Measurements from ENCODE around the gene CIAO1.
"Not testable (repeated sequence)": the region's sequence is repeated elsewhere in the genome, so short reads cannot be mapped to it uniquely, and the experiment has no call there.

The CIAO1 gene

DNA sequence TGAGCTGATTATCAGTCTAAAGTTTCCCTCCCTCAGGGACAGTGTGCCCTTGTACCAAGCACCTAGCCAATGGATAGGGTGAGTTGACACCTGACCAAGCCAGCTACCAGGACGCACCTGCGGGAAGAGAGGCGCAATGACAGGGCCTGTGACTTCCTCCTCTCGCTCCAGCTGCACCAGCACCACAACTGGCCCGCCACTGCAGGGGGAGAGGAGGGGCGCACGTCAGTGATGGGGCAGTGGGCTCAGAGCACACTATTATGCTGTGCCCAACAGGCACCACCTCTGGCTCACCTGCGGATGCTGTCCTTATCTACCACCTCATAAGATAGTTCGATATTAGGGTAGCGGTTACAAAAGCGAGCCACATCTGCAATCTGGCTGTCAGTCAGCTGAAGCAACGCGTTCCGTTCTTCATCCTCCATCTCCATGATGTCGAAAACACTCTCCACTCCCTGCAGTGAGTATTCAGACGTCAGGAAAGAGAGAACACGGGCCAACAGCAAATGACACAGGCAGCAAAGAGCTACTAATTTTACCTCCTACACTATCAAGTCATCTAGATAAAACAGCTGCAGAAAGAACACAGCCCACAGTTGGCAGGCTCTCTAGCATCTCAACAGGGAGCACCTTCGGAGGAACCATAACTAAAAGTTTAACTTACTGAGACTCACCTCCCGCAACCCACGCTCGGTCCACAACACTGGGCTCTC, 10.9 kb downstream of the CIAO1 start:
- DNase-seq (ENCODE audit: low read depth) = no peak

DNA sequence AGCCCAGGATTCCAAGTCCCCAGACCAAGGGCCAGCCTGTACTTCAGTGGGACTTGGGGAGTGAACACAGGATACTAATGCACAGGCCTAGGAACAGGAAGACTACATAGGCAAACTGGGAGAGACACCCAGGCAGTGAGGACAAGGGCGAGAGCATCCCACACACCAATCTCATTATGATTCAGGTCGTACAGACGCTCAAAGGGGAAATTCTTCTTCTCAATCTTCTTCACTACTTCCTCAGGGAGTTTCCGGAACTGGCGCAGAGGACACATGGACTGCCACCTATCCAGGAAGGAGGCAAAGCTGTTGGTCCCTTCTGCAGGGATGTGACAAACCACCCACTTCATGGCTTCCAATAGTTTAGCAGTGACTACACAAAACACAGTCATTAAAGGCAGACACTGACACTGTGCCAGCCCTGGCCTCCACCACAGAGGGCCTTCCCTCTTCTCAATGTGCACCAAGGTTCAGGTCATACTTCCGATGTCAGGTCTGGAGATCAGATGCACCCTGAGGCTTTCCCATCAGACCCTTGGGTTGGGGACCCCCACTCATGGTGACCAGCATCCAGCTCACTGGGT, 21.3 kb downstream of the CIAO1 start:
- DNase-seq (ENCODE audit: low read depth) = no peak

DNA sequence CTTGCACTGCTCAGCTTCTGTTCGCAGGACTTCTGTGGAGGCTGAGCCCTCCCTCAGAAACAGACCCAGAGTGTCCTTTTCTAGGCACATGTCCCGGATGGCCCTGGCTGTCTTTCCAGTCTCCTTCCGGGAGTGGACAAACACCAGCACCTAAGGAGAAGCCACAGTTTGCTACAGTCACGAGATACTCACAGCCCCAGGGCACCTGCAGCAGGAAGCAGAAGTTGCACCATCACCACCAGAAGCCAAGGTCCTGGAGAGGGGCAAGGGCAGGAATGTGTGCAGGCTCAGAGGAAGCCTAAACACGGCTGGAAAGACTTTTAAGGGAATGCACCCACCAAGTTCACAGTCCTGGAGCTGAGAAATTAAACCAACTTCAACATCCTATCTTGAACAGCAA, 25.7 kb downstream of the CIAO1 start:
- no peak for DNase-seq (ENCODE audit: low read depth)

DNA sequence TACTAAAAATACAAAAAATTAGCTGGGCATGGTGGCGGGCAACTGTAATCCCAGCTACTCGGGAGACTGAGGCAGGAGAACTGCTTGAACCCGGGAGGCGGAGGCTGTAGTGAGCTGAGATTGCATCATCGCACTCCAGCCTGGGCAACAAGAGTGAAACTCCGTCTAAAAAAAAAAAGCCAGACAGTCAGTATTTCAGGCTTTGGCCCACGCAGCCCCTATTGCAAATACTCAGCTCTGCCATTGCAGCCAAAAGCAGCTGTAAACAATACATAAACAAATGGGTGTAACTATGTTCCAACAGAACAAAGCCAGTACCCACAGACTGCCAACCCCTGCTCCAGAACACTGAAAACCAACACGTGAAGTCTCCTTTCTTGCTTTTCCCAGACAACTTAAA, 28.2 kb downstream of the CIAO1 start:
- not testable (repeated sequence) for DNase-seq (ENCODE audit: low read depth)

DNA sequence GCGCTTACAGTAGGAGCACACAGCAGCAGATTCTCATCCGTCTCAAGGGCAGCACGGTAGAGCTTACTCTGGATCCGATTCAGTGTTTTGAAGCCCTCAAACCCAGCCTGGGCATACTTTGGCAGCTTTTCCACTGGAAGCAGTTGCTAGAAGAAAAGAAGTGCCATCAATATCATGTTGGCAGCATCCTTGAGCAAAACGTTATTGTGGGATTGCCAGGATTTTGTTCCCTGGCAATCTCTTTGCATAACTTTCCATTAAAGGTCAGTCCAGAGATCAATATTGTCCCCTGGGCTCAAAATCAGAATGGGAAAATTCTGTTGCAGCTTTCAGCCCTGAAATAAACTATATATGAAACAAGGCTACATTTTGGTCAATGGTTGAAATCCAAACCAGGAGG, 30.9 kb downstream of the CIAO1 start:
- no peak for DNase-seq (ENCODE audit: low read depth)

DNA sequence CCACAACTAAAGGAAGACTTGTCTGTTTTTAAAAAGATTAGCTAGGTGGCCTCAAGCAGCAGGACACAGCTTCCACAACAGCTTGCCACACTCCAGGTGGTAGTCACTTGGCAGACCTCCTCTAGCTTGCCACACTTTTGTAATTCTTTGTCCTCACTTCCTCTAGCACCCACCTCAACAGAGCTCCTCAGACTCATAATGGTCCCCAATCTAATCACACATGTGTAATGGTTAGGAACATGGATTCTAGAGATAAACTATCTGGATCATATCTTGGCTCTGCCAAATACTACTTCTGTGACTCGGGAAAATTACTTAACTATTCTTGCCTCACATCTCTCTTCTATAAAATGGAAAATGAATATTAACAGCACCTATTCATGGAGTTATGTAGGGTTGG, 35.8 kb downstream of the CIAO1 start:
- DNase-seq (ENCODE audit: low read depth) = no peak

DNA sequence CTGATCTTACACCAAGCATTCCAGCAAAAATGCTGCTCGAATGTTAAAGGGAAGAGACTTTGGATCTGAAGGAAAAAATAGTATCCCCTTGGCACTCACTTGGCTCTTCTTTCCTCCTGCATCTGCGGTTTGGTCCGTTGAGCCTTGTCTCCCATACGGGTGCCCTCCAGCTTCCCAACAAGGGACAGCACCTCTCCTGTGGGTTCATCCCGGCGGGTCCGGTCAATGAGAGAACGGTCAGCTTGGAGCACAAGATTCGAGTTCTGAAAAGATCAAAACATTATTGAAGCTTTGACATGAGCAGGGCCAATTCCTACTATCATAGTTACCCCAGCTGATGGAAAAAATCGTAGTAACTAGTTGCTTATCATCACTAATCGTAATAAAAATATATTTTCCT, 38.6 kb downstream of the CIAO1 start:
- no peak for DNase-seq (ENCODE audit: low read depth)

DNA sequence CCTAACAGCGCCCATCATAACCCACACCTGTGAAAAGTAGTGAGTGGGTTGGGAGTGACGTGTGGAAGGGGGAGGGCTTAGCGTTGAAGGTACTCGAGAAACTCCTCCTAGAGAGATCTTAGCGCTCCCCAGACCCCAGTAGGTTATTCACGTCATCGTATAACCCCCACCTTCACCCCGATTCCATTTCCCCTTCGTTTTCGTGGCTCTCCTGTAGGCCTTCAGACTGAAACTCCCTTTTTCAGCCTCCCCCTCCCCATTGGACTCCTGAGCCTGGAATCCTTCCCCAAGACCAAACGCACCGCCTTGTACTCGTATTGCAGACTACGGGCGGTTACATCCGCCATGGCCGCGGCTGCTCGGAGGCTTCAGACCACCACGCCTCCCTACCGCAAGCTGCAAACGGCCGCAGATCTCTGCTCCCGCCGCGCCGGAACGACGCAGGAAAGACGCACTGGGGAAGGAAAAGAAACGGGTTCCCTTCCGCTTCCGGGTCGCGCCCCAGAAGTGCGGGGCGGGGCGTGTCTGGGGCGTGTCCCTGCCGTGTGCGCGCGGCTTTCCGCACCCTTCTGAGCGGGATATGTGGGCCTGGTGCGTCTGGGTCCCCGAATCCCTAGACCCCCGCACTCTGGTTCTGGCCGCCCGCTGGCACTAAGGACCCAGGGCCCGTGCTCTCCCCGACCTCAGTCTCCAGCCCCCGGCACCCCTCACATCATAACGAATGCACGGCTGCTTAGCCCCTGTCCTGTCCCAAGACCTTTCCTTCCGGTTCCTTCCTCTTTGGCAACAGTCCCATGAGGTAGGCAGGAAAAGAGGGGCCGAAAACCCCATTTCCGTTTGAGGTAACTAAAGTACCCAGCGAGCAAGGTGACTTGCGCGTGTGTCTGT, 39.3 kb downstream of the CIAO1 start, which contains the start of gene SNRNP200:
SNRNP200 (minus strand) TSS at position 456 of the 888 bp plus-strand sequence; CDS start at position 347, 109 bp downstream.
- peak; percentile 88 for DNase-seq (ENCODE audit: low read depth)

DNA sequence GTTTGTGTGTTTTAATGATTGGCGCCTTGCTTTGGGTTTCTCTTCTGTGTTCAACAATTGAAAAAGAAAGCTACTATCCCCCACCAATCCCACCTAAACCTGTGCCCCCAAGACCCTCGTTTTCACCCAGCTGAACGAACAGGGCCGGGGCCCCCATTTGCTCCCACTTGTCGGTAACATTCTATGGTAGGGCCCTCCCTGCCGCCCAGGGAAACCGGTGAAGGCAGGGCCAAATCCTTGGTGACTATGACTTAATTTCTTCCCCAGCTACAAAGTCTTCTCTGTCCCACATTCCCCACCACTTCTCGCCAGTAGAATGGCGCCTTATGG, 39.9 kb downstream of the CIAO1 start:
- no peak for DNase-seq (ENCODE audit: low read depth)

DNA sequence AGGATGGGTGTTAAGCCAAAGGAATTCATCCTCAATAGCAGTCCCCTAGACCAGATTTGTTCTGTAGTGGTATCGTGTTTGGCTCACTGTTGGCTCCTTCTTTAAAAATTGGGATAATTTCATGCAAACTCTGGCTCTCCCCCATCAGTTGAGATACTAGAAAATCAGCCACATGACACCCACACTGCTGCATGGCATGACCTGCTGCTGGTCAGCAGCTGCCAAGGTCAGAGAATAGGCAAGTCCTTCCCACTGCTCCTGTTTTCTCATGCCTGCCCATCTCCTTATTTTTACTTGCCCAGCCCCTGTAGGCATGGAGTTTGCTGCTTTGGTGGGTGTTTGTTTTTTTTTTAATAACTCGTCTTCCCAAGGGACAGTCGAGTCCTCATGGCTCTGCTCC, 40.3 kb downstream of the CIAO1 start:
- DNase-seq (ENCODE audit: low read depth) = no peak

DNA sequence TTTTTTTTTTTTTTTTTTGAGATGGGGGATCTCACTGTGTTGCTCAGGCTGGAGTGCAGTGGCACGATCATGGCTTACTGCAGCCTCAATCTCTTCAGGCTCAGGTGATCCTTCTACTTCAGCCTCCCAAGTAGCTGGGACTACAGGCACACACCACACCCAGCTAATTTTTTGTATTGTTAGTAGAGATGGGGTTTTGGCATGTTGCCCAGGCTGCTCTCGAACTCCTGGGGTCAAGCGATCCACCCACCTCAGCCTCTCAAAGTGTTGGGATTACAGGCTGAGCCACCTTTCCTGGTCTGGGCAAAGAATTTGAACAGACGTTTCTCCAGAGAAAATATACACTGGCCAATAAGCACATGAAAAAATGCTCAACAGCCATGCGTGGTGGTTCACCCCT, 42.2 kb downstream of the CIAO1 start:
- no peak for DNase-seq (ENCODE audit: low read depth)

DNA sequence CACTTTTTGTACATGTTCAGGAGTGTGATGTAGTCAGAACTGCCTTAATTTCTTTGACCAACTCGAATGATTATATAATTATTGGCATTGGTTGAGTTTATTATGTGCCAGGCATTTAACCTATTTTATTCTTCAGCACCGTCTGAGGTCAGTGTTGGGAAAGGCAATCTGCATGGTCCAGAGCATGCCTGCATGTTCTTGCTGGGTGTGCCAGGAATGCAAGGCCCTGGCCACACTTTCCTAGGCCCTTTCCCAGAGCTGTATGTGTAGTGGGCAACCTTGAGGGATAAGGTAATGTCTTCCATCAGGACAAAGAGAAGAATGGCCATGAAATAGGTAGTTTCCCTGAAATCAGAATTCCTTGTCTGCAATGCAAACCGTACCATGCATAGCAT, 49.0 kb downstream of the CIAO1 start:
- no peak for DNase-seq (ENCODE audit: low read depth)

DNA sequence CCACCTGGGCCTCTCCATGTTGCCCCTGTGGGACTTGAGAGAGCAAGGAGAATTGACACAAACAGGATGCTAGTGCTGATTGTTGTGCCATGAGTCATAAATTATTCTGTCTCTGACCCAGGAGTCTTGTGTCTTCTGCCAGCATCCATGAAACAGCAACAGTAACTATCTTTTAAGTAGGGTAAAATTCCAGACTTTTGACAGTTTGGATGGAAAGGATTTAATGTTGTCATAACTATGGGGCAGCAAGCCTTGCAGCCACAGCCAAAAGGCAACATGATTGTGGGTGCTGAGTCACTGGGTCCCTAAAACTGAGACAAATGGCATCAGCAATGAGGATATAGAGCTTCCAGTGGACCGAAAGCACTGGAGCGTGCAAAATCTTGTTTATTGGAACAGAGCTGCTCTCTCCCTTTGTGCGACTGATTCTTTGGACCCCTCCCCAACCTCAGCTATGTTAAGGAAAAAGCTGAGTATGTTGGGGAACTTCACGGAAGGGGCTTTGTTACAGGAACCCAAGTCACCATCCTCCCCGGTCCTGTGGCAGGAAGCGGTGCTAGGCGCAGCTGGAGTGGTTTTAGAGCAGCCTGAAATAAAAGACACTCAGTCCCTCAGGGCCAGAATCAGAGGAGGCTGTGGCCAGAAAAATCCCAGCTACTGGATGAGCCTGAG, 49.5 kb downstream of the CIAO1 start:
- DNase-seq (ENCODE audit: low read depth) = no peak

DNA sequence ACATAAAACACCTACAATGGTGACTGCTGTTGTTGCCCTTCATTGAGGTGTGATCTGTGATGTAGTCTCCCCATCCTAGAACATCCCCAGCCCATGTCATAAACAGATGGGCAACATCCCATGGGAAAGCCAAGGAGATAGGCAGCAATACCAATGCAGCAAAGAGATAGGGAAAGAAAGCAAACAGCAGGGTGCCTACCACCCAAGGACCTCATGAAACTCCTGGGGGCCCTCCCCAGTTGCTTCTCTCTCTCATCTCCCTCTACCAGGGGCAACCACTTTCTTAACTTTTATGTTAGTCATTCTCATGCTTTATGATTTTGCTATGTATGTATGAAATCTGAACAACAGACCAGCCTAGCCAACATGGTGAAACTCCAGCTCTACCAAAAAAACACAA, 51.0 kb downstream of the CIAO1 start:
- DNase-seq (ENCODE audit: low read depth) = no peak

DNA sequence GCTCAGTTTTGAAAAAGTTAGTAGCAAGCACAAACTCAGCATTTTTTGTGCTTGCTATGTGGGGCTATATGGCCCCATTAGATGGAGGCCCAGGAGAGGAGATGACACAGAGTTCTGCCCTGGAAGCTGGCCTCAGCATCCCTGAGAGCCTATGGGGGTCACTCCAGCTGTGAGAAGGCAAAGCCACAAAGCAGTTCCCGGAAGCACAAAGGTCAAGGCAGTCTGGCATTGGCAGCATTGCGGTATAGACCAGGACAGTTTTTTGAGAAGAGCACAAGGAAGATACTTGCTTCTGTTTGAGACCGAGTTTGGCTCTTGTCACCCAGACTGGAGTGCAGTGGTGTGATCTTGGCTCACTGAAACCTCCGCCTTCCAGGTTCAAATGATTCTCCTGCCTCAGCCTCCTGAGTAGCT, 51.6 kb downstream of the CIAO1 start:
- no peak for DNase-seq (ENCODE audit: low read depth)

DNA sequence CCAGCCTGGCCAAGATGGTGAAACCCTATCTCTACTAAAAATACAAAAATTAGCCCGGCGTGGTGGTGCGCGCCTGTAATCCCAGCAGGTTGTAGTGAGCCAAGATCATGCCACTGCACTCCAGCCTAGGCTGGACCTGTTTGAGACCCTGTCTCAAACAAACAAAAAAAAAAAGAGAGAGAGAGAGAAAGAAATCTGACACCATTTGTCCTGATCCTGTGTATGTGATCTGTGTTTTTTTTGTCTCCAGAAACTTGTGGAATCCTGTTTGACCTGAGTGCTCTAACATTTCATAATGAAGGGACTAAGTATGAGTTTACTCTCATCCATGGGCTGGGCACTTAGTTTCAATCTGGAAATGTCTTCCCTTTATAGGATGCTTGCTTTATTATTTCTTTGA, 52.7 kb downstream of the CIAO1 start:
- DNase-seq (ENCODE audit: low read depth) = no peak

DNA sequence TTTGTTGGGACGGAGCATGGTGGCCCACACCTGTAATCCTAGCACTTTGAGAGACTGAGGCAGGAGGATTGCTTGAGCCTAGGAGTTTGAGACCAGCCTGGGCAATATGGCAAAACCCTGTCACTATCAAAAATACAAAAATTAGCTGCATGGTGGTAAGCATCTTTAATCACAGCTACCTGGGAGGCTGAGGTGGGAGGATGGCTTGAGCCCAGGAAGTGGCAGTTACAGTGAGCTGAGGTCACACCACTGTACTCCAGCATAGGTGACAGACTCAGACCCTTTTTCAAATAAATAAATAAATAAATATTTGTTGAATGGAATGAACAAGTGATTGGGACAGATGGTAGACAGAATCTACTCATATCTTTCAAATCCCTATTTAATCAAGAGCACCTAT, 53.4 kb downstream of the CIAO1 start:
- no peak for DNase-seq (ENCODE audit: low read depth)

DNA sequence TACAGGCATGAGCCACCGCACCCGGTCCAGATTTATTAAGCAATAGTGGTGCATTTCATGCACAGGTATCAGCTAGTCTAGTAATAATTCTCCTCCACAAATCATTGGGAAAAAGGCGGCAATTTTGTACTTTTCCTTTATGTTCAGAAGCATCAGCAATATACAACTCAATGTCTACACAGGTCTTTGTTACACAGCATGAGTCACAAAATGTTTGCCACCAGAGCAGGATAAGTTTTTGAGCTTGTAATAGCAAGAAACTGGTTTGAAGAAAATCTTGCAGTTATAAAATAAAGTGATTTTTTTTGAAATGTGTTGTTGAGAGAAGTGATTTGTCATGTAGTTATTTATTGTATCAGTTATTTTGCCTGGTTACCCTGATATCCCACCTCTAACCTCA, 54.3 kb downstream of the CIAO1 start:
- no peak for DNase-seq (ENCODE audit: low read depth)

DNA sequence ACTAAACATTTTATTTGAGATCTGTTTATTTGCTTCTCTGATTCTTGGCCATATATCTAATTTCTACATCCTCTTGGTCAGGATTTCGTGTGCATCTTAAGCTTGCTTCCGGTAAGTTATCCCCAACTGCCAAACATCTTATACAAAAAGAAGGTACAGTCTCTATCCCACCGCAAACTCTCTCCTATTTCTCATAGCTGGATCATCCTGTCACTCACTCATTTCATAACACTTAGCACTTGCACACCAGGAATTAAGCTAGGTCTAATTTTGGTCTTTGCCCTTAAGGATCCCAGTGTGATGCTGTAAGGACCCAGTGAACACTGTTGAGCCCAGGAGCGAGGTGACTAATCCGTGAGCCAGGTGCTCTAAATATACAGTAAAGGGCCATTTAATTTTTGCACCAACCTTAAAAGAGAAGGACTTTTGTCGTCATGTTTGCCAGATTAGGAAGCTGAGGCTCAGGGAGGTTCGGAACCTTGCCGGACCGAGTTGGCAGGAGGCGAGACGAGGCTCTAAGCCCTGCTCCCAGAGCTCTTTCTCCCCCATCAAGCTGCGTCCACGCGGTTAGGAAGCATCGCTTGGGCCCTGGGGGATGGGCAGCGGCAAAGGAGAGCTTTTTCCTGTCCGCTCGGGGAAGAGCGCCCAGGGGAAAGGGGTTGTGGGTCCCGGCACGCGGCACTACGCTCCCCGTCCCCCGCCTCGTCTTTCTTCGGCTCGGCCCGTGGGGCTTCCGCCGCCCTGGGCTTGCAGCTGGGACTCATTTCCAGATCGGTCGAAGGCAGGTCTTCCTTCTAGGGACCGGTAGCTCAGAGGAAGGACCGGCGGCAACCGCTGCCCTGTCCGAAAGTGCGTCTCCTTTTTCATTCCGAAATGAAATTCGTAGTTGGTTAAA, 55.0 kb downstream of the CIAO1 start:
- DNase-seq (ENCODE audit: low read depth) = no peak

Data from activated T-cell treated with anti-CD3 and anti-CD28 coated beads for 1 hour (primary cell).